ENCODE data around the gene STRIP2.

The STRIP2 gene

GRCh38 chr7:129530795-129531391, 96.7 kb downstream of the STRIP2 start:
- no peak for TF ChIP-seq YY1 (IDR thresholded peaks at IDR 0.05; ENCODE audit: low read depth)
- TF ChIP-seq CEBPB (IDR thresholded peaks at IDR 0.05), result no peak
- no peak for TF ChIP-seq EGR1 (IDR thresholded peaks at IDR 0.05)
- no peak for TF ChIP-seq NFIC (IDR thresholded peaks at IDR 0.05)
- TF ChIP-seq USF1 (IDR thresholded peaks at IDR 0.05), result no peak
- no peak for TF ChIP-seq EP300 (IDR thresholded peaks at IDR 0.05; ENCODE audit: borderline replicate concordance)
- no peak for TF ChIP-seq ZBTB7A (IDR thresholded peaks at IDR 0.05; ENCODE audit: low read depth)
- TF ChIP-seq TCF12 (IDR thresholded peaks at IDR 0.05; ENCODE audit: low read depth), result no peak
- no peak for TF ChIP-seq TAF1 (IDR thresholded peaks at IDR 0.05; ENCODE audit: low read depth)
- TF ChIP-seq FOXM1 (IDR thresholded peaks at IDR 0.05; ENCODE audit: borderline replicate concordance, low read depth), result no peak
- no peak for TF ChIP-seq CREB1 (IDR thresholded peaks at IDR 0.05; ENCODE audit: low read depth)
- TF ChIP-seq TEAD4 (IDR thresholded peaks at IDR 0.05), result no peak
- no peak for TF ChIP-seq MAX (IDR thresholded peaks at IDR 0.05)
- no peak for TF ChIP-seq RAD21 (IDR thresholded peaks at IDR 0.05; ENCODE audit: low read depth)
- TF ChIP-seq REST (IDR thresholded peaks at IDR 0.05; ENCODE audit: low read depth), result no peak

- TF ChIP-seq ZBTB7A (IDR thresholded peaks at IDR 0.05; ENCODE audit: low read depth) (no peak), USF1 (IDR thresholded peaks at IDR 0.05) (no peak), TCF12 (IDR thresholded peaks at IDR 0.05; ENCODE audit: low read depth) (no peak), REST (IDR thresholded peaks at IDR 0.05; ENCODE audit: low read depth) (no peak), EGR1 (IDR thresholded peaks at IDR 0.05) (no peak), YY1 (IDR thresholded peaks at IDR 0.05; ENCODE audit: low read depth) (no peak)
Observed at GRCh38 chr7:129531721-129532120, 97.5 kb downstream of the STRIP2 start.

- TF ChIP-seq ZBTB7A (IDR thresholded peaks at IDR 0.05; ENCODE audit: low read depth) (no peak), EP300 (IDR thresholded peaks at IDR 0.05; ENCODE audit: borderline replicate concordance) (no peak), USF1 (IDR thresholded peaks at IDR 0.05) (no peak), NFIC (IDR thresholded peaks at IDR 0.05) (no peak), RAD21 (IDR thresholded peaks at IDR 0.05; ENCODE audit: low read depth) (no peak), MAX (IDR thresholded peaks at IDR 0.05) (no peak), CEBPB (IDR thresholded peaks at IDR 0.05) (no peak), TAF1 (IDR thresholded peaks at IDR 0.05; ENCODE audit: low read depth) (no peak), TCF12 (IDR thresholded peaks at IDR 0.05; ENCODE audit: low read depth) (no peak), TEAD4 (IDR thresholded peaks at IDR 0.05) (no peak), FOXM1 (IDR thresholded peaks at IDR 0.05; ENCODE audit: borderline replicate concordance, low read depth) (no peak)
Observed at GRCh38 chr7:129532375-129532774, 98.1 kb downstream of the STRIP2 start.

- no peak for TF ChIP-seq EGR1 (IDR thresholded peaks at IDR 0.05)
- TF ChIP-seq CREB1 (IDR thresholded peaks at IDR 0.05; ENCODE audit: low read depth), result no peak
- TF ChIP-seq REST (IDR thresholded peaks at IDR 0.05; ENCODE audit: low read depth), result no peak
- no peak for TF ChIP-seq YY1 (IDR thresholded peaks at IDR 0.05; ENCODE audit: low read depth)
- no peak for TF ChIP-seq EP300 (IDR thresholded peaks at IDR 0.05; ENCODE audit: borderline replicate concordance)
- no peak for TF ChIP-seq USF1 (IDR thresholded peaks at IDR 0.05)
- no peak for TF ChIP-seq ZBTB7A (IDR thresholded peaks at IDR 0.05; ENCODE audit: low read depth)
- no peak for TF ChIP-seq TEAD4 (IDR thresholded peaks at IDR 0.05)
- TF ChIP-seq FOXM1 (IDR thresholded peaks at IDR 0.05; ENCODE audit: borderline replicate concordance, low read depth), result no peak
- TF ChIP-seq RAD21 (IDR thresholded peaks at IDR 0.05; ENCODE audit: low read depth), result no peak
- TF ChIP-seq MAX (IDR thresholded peaks at IDR 0.05), result no peak
- no peak for TF ChIP-seq TAF1 (IDR thresholded peaks at IDR 0.05; ENCODE audit: low read depth)
- TF ChIP-seq TCF12 (IDR thresholded peaks at IDR 0.05; ENCODE audit: low read depth), result no peak
- TF ChIP-seq CEBPB (IDR thresholded peaks at IDR 0.05), result no peak
- no peak for TF ChIP-seq NFIC (IDR thresholded peaks at IDR 0.05)
Observed at GRCh38 chr7:129535896-129536295, 101.7 kb downstream of the STRIP2 start.

Measured in Ishikawa (cell line).